ENCODE results near the gene OR10H3.
A peak's percentile ranks its signal among the peaks of the same experiment; 100 is the strongest.
"Not testable (repeated sequence)": the region's sequence is repeated elsewhere in the genome, so short reads cannot be mapped to it uniquely, and the experiment has no call there.

OR10H3 gene

GRCh38 chr19:15737722-15738121 lies at the start of gene OR10H3:
Gene OR10H3 (plus strand): TSS chr19:15737985. CDS start chr19:15741393, 3,408 bp downstream.
- no peak for DNase-seq

GRCh38 chr19:15696654-15697194 lies 41.1 kb upstream of the OR10H3 start:
- DNase-seq: no peak

GRCh38 chr19:15701757-15702533 lies 35.8 kb upstream of the OR10H3 start:
- no peak for DNase-seq

- peak; percentile 27 to 28 for DNase-seq
Measured at GRCh38 chr19:15702534-15702930, 35.3 kb upstream of the OR10H3 start.

GRCh38 chr19:15714638-15715037 lies 23.1 kb upstream of the OR10H3 start:
- DNase-seq: no peak

- DNase-seq: no peak
Measured at GRCh38 chr19:15715642-15716041, 22.1 kb upstream of the OR10H3 start.

GRCh38 chr19:15717809-15718208 lies 20.0 kb upstream of the OR10H3 start:
- DNase-seq: no peak

GRCh38 chr19:15721268-15721667 lies 16.5 kb upstream of the OR10H3 start:
- DNase-seq: no peak

- no peak for DNase-seq
Measured at GRCh38 chr19:15722956-15723355, 14.8 kb upstream of the OR10H3 start.

- no peak for DNase-seq
Measured at GRCh38 chr19:15727724-15728123, 10.1 kb upstream of the OR10H3 start, which contains the start of gene OR10H2. Gene OR10H2 (plus strand): TSS chr19:15728024. CDS start chr19:15728044, 20 bp downstream.

- DNase-seq: no peak
Measured at GRCh38 chr19:15730538-15730937, 7.2 kb upstream of the OR10H3 start.

- no peak for DNase-seq
Measured at GRCh38 chr19:15732388-15732787, 5.4 kb upstream of the OR10H3 start.

- no peak for DNase-seq
Measured at GRCh38 chr19:15733895-15734294, 3.9 kb upstream of the OR10H3 start.

- no peak for DNase-seq
Measured at GRCh38 chr19:15740785-15741184, 3.0 kb downstream of the OR10H3 start.

- no peak for DNase-seq
Measured at GRCh38 chr19:15748239-15748638, 10.5 kb downstream of the OR10H3 start.

- DNase-seq: no peak
Measured at GRCh38 chr19:15758379-15758778, 20.6 kb downstream of the OR10H3 start.

- no peak for DNase-seq
Measured at GRCh38 chr19:15759962-15760565, 22.3 kb downstream of the OR10H3 start.

GRCh38 chr19:15769586-15769985 lies 31.8 kb downstream of the OR10H3 start:
- DNase-seq: no peak

- not testable (repeated sequence) for DNase-seq
Measured at GRCh38 chr19:15774159-15774558, 36.4 kb downstream of the OR10H3 start.

GRCh38 chr19:15775249-15775648 lies 37.5 kb downstream of the OR10H3 start:
- DNase-seq: no peak

GRCh38 chr19:15776264-15776663 lies 38.5 kb downstream of the OR10H3 start:
- no peak for DNase-seq

- no peak for DNase-seq
Measured at GRCh38 chr19:15776991-15777970, 39.5 kb downstream of the OR10H3 start.

Data from activated T-cell treated with anti-CD3 and anti-CD28 coated beads, Interleukin-2, amount 50 U/mL, for 48 hours (primary cell).